CD4-positive, alpha-beta T cell (primary cell): ENCODE results near the gene TMEM184B. TPM values are rescaled to one million over a fixed set of nuclear protein-coding genes. Genes with fewer than 3 reads are reported as not detected.

Experiments used
- ATAC-seq: fragments of 200-7000 bp; cut with Tn5 transposase; one replicate; pipeline ENCODE4 v1.10.0; 2022; ENCODE audit warnings: mild to moderate bottlenecking; ENCODE audit not compliant: poor library complexity
- CTCF ChIA-PET: fragments of 350-600 bp; sonication (Branson Sonifier 250); formaldehyde crosslinking; loops from one replicate; lab custom pipeline; 2021; ENCODE audit warnings: antibody characterized with exemption, inconsistent platforms; lab: Charles Lee
- POLR2A ChIA-PET: fragments of 350-600 bp; sonication (Branson Sonifier 250); formaldehyde crosslinking; loops from one replicate; lab custom pipeline; 2021; ENCODE audit warnings: antibody characterized with exemption, inconsistent platforms; lab: Charles Lee
- DNase-seq, 14 experiments: peaks; one replicate each; pipeline ENCODE4 v3.0.0-alpha.2; 2013 to 2020; ENCODE audit warnings: mixed read lengths in 2 of 14
- H3K27ac ChIP-seq, 2 donors: one replicate each; pipeline versions ENCODE4 v1.5.1 to v1.7.0; 2013; ENCODE audit warnings: low read length in 2 of 2, low read depth in 1 of 2, mild to moderate bottlenecking in 1 of 2
- H3K27me3 ChIP-seq, 2 experiments: 1 replicate in 1 of 2; 2 replicates in 1 of 2; pipeline versions ENCODE4 v1.6.1 to v1.7.0; 2013; ENCODE audit warnings: low read length in 2 of 2, control low read depth in 1 of 2, mild to moderate bottlenecking in 1 of 2, moderate library complexity in 1 of 2; ENCODE audit not compliant: insufficient read depth in 2 of 2, control insufficient read depth in 1 of 2
- H3K36me3 ChIP-seq: one replicate; pipeline ENCODE4 v1.6.1; 2013; ENCODE audit warnings: low read length, control low read depth; ENCODE audit not compliant: insufficient read depth
- H3K4me1 ChIP-seq: one replicate; pipeline ENCODE4 v1.6.1; 2013; ENCODE audit warnings: low read length, control low read depth; ENCODE audit not compliant: insufficient read depth
- H3K4me3 ChIP-seq: one replicate; pipeline ENCODE4 v1.5.1; 2013; ENCODE audit warnings: mild to moderate bottlenecking, low read length, moderate library complexity
- H3K9me3 ChIP-seq, 2 experiments: 1 replicate in 1 of 2; 2 replicates in 1 of 2; pipeline versions ENCODE4 v1.6.1 to v1.7.0; 2013; ENCODE audit warnings: low read length in 2 of 2, mild to moderate bottlenecking in 2 of 2, control low read depth in 1 of 2, moderate library complexity in 1 of 2; ENCODE audit not compliant: control insufficient read depth in 1 of 2, insufficient read depth in 1 of 2
- H3K27ac Mint-ChIP-seq: one replicate; pipeline ENCODE4 v1.8.0; 2020; ENCODE audit warnings: mixed read lengths
- H3K27me3 Mint-ChIP-seq: one replicate; pipeline ENCODE4 v1.8.0; 2021; ENCODE audit warnings: mixed read lengths
- H3K36me3 Mint-ChIP-seq: one replicate; pipeline ENCODE4 v1.8.0; 2021; ENCODE audit warnings: low read depth, mixed read lengths
- H3K4me1 Mint-ChIP-seq: one replicate; pipeline ENCODE4 v1.8.0; 2021; ENCODE audit warnings: low read depth, mixed read lengths
- H3K4me3 Mint-ChIP-seq: one replicate; pipeline ENCODE4 v1.8.0; 2020; ENCODE audit warnings: mild to moderate bottlenecking, mixed read lengths
- H3K9me3 Mint-ChIP-seq: one replicate; pipeline ENCODE4 v1.8.0; 2020; ENCODE audit warnings: mixed read lengths
- CTCF ChIP-seq: fragments of 200-600 bp; IDR thresholded peaks from one replicate; pipeline ENCODE4 v1.8.0; 2022; ENCODE audit warnings: antibody characterized with exemption, mild to moderate bottlenecking
- intact Hi-C, 2 experiments: fragments of 100-400 bp; cut with DNase I in 1 of 2; cut with micrococcal nuclease in 1 of 2; formaldehyde crosslinking; loops; one replicate each; pipeline versions ENCODE4 v1.15.1 to v1.9.0; 2023 to 2025; cut with DNase I, micrococcal nuclease
- total RNA-seq, 174 experiments: library from RNA in 2 of 174; stranded (reverse) in 2 of 174; gene quantifications; one replicate each; pipeline ENCODE4 v1.2.3 and lab custom pipeline; 2021 to 2026

The TMEM184B gene
- total RNA-seq, 2 experiments from 2014 or later = 49.3 to 50.1 TPM

DNA sequence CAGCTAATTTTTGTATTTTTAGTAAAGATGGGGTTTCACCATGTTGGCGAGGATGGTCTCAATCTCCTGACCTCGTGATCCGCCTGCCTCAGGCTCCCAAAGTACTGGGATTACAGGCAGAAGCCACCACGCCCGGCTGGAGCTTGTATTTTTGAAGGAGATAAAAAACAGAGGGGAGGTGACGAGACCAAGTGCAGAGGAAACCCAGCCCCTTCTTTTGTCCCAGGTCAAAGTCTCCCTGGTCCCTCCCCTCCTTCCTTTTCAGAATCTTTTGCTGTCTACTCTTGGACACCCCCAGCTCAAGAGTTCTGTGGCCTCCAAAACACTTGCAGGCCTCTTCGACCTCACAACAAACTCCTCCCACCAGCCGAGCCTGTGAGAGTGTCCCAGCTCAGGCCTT, 12.2 kb upstream of the TMEM184B start:
- no peaks in the 10 kb centered on the region for H3K27me3 Mint-ChIP-seq
- no peaks in the 10 kb centered on the region for H3K36me3 Mint-ChIP-seq
- H3K4me1 ChIP-seq = no peaks in the 10 kb centered on the region
- no peaks in the 10 kb centered on the region for H3K4me1 Mint-ChIP-seq
- no peaks in the 10 kb centered on the region for H3K9me3 ChIP-seq
- POLR2A ChIA-PET = interaction anchor here (0.6 kb wide), 1 partner anchor 103 kb away, joined by 3 read pairs; no protein-coding TSS in a partner anchor
- no peaks in the 10 kb centered on the region for H3K27me3 ChIP-seq
- H3K36me3 ChIP-seq = no peaks in the 10 kb centered on the region
- no peaks in the 10 kb centered on the region for H3K9me3 Mint-ChIP-seq
- no peak overlapping the region for H3K4me3 ChIP-seq
- intact Hi-C loops = no loop called here
- ATAC-seq = no peak
- no peak overlapping the region for H3K4me3 Mint-ChIP-seq
- no peak overlapping the region for H3K27ac ChIP-seq
- TF ChIP-seq CTCF = no peak
- H3K27ac Mint-ChIP-seq = no peak overlapping the region
- no peak for DNase-seq
- CTCF ChIA-PET = no interaction called here

- Mint-ChIP-seq H3K9me3 (no peaks in the 10 kb centered on the region), H3K4me3 (no peak overlapping the region), H3K4me1 (no peaks in the 10 kb centered on the region), H3K36me3 (no peaks in the 10 kb centered on the region), H3K27ac (no peak overlapping the region), H3K27me3 (no peaks in the 10 kb centered on the region)
- no peak for TF ChIP-seq CTCF
- Histone ChIP-seq H3K36me3 (no peaks in the 10 kb centered on the region), H3K9me3 (no peaks in the 10 kb centered on the region), H3K4me1 (no peaks in the 10 kb centered on the region), H3K27me3 (no peaks in the 10 kb centered on the region), H3K4me3 (no peak overlapping the region), H3K27ac (no peak overlapping the region)
- CTCF ChIA-PET = no interaction called here
- intact Hi-C loops = no loop called here
- POLR2A ChIA-PET = interaction anchor here (0.5 kb wide), 1 partner anchor 194 kb away, joined by 3 read pairs; no protein-coding TSS in a partner anchor
- ATAC-seq (no peak), DNase-seq (no peak)
Observed at GRCh38 chr22:38284042-38284402, 11.2 kb upstream of the TMEM184B start.

DNA sequence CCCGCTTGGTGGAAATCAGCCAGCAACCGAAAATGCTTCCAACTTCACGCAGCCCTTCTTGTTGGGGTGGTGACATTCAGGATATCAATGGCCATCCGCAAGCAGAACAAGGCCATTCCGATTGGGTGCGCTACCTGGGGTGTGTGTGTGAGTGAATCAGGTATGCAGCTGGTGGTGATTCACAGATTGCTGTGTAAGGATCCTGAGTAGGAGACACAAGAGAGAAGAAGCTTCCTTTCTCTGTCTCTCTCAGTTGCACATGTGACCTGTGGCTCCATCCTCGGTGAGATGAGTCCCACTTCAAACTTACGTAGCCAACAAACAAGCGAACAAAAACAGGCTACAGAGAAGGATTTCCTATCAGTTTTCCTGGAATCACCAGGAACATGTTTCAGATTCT, 9.6 kb upstream of the TMEM184B start:
- Histone ChIP-seq H3K9me3 (no peaks in the 10 kb centered on the region), H3K27me3 (no peaks in the 10 kb centered on the region), H3K4me3 (no peak overlapping the region), H3K27ac (no peak overlapping the region), H3K4me1 (no peaks in the 10 kb centered on the region), H3K36me3 (no peaks in the 10 kb centered on the region)
- Mint-ChIP-seq H3K4me1 (no peaks in the 10 kb centered on the region), H3K9me3 (no peaks in the 10 kb centered on the region), H3K27me3 (no peaks in the 10 kb centered on the region), H3K36me3 (no peaks in the 10 kb centered on the region), H3K4me3 (no peak overlapping the region), H3K27ac (no peak overlapping the region)
- intact Hi-C loops = no loop called here
- CTCF ChIA-PET = no interaction called here
- POLR2A ChIA-PET = no interaction called here
- DNase-seq = no peak
- no peak for TF ChIP-seq CTCF
- ATAC-seq = no peak
